Activated CD4-positive, alpha-beta T cell treated with anti-CD3 and anti-CD28 coated beads for 4 hours (primary cell): ENCODE data around the gene ANKRD63.

Experiments used
- DNase-seq, 2 donors: peaks; one replicate each; pipeline ENCODE4 v3.0.0-alpha.2; 2020

The ANKRD63 gene

GRCh38 chr15:40312370-40313158, 29.7 kb upstream of the ANKRD63 start:
- no peak for DNase-seq

- no peak for DNase-seq
Measured at GRCh38 chr15:40310993-40311392, 28.1 kb upstream of the ANKRD63 start.

DNA sequence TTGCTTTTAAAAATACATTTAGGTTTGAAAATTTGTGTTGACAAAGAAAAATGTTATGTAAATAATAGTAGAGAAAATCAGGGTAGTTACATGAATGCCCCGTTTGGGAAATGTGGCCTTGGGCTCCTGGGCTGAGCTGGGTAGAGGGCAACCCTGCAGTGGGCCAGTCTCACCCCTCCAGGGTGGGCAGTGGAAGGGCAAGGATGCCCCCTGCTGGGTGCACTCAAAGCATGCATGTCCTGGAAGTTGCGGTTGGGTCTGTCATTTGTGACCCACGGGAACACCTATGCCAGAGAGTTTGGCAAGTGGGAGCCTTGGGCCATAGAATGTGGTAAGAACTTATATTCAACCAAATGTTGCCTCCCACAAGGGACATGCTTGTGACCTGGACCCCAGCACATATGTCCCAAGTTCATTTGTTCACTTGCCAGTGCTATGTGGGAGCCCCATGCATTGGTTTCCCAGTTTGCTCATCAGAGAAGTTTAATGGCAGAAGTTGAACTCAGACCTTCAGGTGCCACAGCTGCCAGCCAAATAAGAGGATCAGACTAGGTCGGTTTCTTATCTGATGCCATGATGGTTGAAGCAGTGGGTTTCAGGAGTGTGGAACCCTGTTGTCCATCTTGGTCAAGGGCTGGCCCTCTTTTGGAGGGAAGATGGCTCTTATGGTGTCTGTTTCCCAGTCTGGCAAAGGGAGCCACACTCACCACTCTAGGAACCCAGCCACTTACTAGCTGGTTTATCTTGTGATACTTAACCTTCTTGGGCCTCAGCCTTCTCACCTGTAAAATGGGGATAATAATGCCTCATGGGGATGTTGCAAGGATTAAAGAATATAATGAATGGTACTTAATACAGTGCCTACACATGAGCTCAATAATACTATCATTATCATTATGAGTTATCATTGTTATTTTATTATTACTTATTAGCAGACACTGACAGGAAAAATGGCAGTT, 27.4 kb upstream of the ANKRD63 start:
- DNase-seq = peak; percentile 43 to 48

DNA sequence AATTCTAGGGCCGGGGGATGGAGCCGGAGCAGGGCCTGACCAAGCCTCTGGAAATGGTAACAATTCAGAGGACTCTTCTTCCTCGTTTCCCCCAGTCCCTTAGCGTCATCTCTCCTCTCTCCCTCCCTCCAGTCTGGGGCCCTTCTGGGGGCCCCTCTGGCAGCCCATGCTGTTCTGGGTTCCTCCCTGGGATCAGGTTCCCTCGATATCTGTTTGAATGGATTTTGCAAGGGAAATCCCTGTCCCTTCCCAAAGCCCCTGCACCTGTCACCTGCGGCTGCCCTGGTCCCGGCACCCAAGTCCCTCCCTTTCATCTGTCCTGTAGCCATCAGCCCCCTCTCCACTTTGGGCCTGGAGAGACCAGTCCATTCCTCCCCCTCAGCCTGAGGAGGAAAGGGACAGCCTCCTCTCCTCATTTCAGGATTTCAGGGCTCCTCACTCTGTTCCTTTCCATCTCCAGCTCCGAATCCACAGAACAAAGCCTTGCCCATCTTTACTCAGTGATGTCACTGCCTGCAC, 26.5 kb upstream of the ANKRD63 start:
- no peak for DNase-seq

- DNase-seq = peak; percentile 63 to 66
Measured at GRCh38 chr15:40307421-40308211, 24.8 kb upstream of the ANKRD63 start, which contains the start of gene PLCB2. Gene PLCB2, minus strand, starts transcription at chr15:40307935. Its CDS starts 263 bp downstream, at chr15:40307672.

DNA sequence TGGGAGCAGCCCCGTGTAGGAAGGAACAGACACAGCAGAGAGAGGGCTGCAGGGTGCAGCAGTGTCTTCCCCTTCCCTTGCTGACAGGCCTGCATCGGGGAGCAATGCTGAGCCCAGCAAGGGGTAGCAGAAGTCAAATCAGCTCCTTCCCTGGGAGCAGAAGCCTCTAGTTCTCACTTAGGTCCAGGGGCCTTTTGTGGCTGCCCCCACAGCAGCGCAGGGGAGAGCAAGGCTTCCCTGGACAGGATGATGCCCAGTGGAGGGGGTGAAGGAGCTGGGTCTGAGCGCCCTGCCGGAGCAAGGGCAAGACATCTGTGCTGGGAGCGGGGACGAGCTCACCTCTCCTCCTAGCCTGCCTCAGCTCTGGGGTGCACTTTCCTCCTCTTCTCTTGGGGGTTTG, 24.0 kb upstream of the ANKRD63 start:
- DNase-seq = no peak

DNA sequence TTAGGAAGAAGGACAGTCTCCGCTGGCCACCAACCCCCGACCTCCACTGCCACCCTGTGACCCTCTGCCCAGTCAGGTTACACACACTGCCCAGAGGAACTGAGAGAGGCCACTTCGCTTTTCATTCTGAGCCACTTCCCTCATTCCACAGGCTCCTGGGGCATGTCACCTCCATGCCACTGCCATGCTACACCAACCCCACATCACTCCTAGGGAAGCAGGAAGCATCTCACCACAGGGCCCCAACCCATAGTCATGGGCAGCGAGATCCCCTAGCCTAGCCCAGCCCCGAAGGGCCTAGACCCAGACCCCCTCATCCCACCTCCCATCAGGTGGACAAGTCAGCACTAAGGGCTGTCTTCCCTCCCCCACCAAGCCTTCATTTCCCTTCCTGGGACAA, 23.5 kb upstream of the ANKRD63 start:
- no peak for DNase-seq

GRCh38 chr15:40305281-40305680, 22.4 kb upstream of the ANKRD63 start:
- no peak for DNase-seq

DNA sequence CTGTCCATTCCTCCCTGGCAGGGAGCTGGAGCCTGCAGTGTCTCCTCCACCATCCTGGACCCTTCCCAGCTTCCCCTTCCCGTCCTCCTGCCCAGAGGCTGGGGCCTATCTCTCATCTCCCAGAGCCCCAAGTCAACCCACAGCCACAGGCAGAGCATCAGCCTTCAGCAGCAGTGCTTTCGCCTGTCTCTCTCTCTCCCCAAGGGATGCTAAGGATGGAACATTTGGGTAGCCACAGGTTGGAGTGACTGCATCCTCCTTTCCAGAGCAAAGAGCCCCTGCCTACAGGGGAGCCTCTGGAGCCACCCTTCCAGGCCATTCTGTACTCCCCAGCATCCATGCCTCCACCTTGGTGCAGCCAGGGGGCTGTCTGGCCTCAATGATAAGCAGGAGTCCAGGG, 20.7 kb upstream of the ANKRD63 start:
- DNase-seq = no peak

DNA sequence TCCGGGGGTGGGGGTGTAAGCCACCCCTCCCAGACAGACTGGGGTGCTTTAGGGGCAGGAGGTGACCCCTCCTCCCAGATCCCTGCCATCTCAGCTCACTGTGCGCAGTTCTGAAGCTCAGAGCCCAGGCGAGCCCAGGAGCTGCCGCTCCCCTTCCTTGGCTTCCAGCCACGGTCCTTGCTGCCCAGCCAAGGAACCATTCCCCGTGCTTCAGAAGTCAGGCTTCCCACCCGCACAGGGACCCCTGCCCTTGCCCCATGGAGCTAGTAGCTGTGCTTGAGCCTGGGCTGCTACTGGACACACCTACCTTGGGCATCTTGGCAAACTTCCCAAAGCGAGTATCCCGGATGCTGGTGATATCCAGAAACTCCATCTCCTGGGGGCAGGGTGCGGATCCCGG, 20.1 kb upstream of the ANKRD63 start:
- no peak for DNase-seq

DNA sequence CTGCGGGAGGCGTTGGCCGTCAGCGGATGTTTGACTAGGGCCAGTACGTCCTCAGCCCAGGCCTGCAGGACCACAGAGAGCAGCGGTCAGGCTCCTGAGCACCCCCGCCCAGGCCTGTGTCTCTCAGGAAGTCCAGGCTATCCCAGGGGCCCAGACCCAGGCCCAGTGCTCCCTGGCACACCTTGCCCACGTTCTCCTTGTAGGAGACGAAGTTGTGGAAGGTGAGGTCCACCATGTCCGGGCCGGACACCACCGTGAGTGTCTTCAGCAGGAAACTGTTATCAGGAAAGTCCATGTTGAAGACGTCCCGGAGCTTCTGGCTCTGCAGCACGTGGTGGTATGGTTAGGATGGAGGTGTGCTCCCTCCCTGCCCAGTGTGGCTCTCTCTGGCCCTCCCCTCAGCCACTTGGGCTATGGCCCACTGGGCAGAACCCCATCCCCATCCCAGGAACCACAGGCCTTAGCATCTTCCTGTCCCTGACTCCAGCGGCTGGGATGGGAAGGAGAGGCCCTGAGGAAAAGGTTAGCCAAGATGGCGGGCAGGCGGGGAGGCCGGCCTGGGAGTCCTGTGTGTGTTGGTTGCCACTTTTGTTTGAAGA, 19.5 kb upstream of the ANKRD63 start:
- DNase-seq = no peak

DNA sequence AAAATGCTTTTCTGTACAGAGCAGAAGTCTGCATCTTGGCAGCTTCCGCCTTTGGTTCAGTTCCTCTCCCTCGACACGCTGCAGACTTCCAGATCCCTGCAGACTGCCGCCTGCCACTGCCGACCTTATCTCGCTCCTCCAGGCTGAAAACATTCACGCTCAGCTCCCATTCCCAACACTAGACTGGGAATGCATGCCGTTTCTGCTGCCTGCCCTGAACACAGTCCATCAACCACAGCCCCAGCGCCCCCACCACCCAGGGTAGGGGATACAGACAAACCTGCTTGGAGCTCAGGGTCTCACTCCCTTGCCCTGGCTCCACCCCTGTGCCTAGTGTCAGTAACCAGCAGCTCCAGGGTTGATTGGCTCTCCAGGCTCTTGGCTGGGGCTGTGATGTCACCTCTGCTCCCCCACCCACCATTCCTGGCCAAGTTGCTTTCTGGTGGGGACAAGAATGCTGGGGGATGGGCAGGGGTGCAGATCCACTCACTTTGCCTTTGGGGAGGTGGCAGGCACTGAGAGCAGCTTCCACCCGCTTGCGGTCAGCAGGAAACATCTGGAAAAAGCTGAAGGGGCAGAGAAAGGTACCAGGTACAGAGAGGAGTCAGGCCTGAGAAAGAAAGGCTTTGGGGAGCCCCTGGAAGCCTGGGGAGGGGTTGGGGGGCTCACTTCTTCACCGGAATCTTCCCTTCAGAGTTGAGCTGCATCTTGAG, 18.8 kb upstream of the ANKRD63 start:
- no peak for DNase-seq

DNA sequence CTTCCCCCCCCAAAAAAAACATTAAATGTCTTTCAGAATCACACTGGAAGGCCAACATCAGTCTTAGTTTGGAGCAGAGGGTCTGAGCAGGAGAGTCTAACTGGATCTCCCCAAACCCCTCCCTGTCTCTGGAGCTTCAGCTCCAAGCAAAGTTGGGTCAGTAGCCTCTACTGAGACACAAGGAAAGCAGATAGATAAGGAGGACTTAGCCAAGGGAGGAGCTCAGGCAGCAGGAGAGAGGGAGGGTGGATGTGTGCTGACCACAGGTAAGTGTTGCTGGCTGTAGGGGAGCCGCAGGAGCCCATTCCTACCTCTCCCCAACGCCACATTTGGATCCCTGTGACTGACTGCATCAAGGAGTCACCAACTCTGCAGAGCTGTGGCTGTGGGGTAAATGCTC, 17.9 kb upstream of the ANKRD63 start:
- no peak for DNase-seq

DNA sequence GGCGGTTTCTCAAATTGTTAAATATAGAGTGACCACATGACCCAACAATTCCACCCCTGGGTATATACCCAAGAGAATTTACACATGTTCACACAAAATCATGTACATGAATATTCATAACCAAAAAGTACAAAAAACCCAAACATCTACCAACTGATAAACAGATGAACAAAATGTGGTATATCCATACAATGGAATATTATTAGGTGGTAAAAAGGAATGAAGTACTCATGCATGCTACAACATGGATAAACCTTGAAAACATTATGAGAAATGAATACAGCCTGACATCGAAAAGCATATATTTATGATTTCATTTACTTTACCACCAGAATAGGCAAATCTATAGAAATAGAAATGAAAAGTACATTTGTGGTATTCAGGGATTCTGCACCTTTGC, 17.5 kb upstream of the ANKRD63 start:
- DNase-seq = no peak

DNA sequence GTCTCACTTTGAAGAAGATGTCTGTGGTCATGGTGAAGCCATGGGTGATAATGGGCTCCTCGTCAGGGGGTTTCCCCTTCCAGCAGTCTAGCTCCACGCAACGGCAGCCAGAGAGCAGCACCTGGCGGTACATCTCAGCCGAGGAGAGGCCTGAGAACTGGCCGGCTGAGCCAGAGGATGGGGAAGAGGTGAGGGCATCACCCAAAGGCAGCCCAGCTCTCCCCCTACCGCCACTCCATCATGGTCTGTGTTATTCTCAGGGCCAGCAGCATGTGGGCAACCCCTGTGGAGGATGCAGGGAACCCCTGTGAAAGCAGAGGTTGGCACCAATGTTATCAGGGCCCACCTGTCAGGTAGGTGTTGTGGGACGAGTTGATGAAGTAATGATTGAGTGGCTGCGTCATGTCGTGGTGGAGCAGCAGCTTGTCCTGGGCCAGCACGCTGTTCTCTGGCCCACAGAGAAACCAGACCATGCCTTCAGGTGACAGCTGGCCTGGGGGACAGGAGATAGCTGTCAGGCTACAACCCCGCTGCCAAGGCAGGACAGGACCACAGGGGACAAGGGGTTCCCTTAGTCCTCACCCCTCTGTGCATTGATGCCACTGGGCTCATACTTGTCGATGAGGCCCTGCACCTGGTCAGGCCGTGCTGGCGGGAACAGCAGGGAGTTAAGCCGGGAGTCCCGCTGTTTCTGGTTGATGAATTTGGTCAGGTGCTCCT, 15.5 kb upstream of the ANKRD63 start:
- no peak for DNase-seq

DNA sequence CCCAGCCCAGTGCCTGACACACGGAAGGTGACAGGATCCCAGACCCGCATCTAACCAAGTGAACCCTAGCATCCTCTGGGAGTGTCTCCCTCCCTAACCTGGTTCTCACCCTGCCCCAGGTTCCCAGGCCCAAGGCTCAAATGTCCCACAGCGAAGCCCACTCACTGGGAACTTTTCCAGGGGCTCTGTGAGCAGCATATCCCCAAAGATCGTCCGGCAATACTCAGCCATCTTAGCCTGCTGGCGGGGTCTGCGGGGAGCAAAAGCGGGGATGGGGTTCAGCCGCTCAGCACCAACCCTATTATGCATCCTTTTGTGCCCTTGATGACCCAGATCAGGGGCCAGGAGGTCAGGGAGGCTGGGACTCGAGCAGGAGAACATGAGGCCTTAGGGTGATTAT, 14.5 kb upstream of the ANKRD63 start:
- no peak for DNase-seq

GRCh38 chr15:40296561-40297230, 13.8 kb upstream of the ANKRD63 start:
- DNase-seq = no peak

GRCh38 chr15:40295877-40296560, 13.2 kb upstream of the ANKRD63 start:
- DNase-seq = no peak

DNA sequence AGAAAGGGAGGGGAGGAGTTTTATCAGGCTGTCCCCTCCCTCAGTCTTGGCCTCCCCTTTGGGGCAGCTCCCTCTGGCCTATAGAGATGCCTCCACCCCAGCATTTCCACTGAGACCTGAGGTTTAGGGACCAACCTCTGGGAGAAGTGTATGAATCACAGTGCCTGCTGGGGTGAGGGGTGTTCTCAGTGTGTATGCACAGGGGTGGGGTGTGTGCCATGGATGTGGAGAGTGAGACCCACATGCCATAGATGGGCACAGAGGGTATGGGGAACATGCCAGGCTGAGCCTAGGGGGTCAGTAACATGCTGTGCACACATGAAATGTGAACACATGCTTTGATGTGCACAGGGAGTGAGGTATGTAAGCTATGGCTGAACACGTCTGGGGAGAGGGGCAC, 12.4 kb upstream of the ANKRD63 start:
- no peak for DNase-seq
